Activated CD8-positive, alpha-beta memory T cell treated with anti-CD3 and anti-CD28 coated beads for 4 hours (primary cell): ENCODE data around the gene UNC119B.
A peak's percentile ranks its signal among the peaks of the same experiment; 100 is the strongest.

Experiments
- DNase-seq, 2 donors: peaks; one replicate each; pipeline ENCODE4 v3.0.0-alpha.2; 2020; ENCODE audit warnings: low read depth in 2 of 2

Gene UNC119B

GRCh38 chr12:120687578-120688289 is 22.5 kb upstream of the UNC119B start:
- DNase-seq: peak in 1 of 2 donors; percentile 13

GRCh38 chr12:120688527-120689071 is 21.7 kb upstream of the UNC119B start:
- no peak for DNase-seq

GRCh38 chr12:120689397-120690082 is 20.7 kb upstream of the UNC119B start:
- DNase-seq: no peak

DNA sequence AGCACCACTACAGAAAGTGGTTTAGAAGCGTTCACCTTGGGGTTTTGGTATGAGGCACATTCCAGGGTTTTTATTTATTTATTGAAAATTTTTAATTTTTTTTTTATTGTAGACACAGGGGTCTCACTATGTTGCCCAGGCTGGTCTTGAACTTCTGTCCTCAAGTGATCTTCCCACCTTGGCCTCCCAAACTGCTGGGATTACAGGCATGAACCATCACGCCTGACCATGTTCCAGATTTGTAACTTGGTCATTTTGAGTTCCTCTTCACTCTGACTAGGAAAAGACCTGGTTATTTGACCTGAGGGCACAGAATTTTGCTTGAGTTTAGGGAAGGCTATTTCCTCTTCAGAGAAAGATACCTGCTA is 20.2 kb upstream of the UNC119B start:
- DNase-seq: no peak

GRCh38 chr12:120690978-120691377 is 19.3 kb upstream of the UNC119B start:
- DNase-seq: no peak

DNA sequence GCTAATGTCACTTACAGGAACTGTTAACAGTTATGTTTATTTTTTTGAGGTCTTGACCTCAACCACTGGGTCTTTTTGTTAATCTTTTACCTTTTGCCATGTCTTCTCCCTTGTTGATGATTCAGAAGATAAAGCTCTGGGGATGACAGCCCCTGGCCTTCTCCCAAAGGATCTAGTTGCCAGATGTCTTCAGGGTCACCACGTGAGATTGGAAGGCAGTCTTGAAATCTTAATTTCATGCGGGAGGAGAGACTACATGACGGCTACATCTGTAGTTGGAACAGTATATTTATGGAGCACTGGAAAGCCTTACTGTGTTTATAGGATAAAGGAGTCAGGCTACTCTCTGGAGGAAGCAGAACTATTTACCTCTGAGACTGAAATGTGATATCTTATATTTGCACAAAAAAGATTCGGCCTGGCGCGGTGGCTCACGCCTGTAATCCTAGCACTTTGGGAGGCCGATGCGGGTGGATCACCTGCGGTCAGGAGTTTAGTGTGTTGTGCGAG is 17.7 kb upstream of the UNC119B start:
- DNase-seq: no peak

DNA sequence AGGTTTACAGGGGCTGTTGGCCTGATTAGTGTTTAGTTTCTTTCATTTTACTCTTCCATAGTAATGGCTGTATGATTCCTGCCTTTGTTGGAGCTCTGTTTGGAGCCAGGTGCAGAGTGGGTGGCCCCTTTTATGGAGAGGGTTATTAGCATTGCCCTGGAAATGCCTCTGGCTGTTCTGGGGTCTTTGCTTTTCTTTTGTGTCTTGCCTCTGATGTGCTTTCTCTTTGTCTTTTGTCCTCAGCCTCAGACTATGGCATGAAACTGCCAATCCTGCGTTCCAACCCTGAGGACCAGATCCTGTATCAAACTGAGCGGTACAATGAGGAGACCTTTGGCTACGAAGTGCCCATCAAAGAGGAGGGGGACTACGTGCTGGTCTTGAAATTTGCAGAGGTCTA is 16.4 kb upstream of the UNC119B start:
- DNase-seq: no peak

DNA sequence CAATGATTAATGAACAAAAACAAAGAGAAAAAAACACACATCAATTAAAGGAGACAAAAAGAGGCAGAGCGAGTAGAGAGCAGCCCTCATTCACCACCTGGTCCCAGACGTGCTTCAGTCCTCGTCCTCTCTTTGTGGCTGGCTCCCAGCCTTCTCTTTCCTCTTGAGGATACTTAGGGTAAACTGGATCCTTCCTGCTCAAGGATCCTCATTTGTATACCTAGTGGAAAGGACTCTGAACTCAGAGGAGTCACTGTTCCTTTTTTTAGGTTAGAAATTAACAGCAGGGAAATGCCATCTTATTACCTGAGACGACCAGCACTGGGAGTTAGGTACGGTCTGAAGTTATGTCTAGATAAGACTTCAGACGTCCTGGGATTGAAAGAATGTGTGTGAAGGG is 13.6 kb upstream of the UNC119B start:
- DNase-seq: no peak

DNA sequence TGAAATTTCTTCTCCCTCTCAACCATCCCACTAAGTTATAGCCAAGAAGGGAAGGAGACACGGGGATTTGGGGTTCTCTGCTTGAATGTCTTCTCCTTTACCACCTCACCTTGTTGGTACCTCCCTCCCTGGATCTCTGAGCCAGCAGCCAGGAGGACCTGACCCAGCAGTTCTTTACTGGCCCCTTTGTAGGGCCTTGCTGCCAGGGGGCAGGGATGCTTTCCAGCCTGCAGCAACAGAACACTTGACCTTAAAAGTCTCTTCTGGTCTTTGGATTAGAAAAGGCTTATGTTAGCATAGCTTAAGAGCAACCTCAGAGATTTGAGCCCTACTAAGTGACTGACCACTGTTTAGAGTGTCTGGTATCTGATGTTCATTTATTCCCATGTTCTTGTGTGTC is 12.9 kb upstream of the UNC119B start:
- DNase-seq: no peak

- DNase-seq: no peak
Measured at GRCh38 chr12:120698665-120699064, 11.6 kb upstream of the UNC119B start.

- DNase-seq: no peak
Measured at GRCh38 chr12:120699553-120699952, 10.7 kb upstream of the UNC119B start.

- no peak for DNase-seq
Measured at GRCh38 chr12:120700886-120701285, 9.4 kb upstream of the UNC119B start.

- DNase-seq: no peak
Measured at GRCh38 chr12:120702637-120703036, 7.6 kb upstream of the UNC119B start.

DNA sequence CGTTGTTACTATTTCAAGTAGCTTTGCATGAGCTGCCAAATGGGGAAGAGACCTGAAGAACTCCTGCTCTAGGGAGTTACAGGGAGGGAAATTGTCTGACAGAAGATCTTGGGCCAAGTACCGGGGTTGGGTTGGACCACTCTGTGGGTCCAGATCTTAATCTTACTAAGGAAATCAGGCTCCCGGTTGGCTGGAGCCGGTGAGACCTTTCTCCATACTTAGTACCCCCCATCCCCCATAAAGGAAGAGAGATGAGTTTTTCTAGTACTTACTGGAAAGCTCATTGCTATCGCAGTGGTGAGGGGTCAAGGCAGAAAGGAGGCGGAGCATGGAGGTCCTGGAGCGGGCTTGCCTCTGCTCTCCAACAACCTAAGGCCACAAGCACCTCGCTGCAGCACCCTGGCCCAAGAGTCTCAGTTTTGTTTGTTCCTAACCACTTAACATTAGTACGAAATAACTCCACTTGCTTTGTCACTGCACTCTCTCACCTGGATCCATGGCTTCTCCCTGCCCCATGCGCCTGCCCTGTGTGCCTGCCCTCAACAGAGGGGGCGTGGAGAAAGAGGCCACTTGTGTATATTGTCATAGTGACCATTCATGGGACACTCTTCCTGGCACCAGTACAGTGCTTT is 6.8 kb upstream of the UNC119B start:
- no peak for DNase-seq

- DNase-seq: no peak
Measured at GRCh38 chr12:120705618-120706017, 4.6 kb upstream of the UNC119B start.

- DNase-seq: no peak
Measured at GRCh38 chr12:120706029-120706428, 4.2 kb upstream of the UNC119B start.

GRCh38 chr12:120708651-120709050 is 1.6 kb upstream of the UNC119B start:
- no peak for DNase-seq

DNA sequence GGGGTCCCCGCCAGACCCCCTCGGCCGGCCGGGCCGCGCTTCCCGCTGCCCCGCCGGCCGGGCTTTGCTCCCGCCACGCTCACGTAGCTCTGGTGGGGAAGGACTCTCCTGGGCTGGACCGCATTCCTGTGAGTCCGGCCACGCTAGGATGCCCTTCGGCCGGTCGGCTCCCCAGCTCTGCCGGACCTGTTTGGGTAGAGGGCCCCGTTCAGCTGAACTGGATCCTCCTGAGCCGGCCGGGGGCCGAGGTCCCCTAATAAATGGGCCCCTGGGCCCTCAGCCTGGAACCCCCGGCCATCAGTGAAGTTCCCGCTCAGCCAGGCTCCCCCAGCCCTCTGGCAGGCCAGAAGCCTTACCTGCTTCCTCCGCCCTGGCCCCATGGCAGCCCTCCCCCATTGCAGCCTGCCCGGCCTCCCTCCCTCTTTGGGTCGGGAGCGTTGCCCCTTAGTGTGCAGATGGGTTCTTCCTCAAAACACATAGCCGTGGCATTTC is 593 bp downstream of the UNC119B start:
- no peak for DNase-seq

DNA sequence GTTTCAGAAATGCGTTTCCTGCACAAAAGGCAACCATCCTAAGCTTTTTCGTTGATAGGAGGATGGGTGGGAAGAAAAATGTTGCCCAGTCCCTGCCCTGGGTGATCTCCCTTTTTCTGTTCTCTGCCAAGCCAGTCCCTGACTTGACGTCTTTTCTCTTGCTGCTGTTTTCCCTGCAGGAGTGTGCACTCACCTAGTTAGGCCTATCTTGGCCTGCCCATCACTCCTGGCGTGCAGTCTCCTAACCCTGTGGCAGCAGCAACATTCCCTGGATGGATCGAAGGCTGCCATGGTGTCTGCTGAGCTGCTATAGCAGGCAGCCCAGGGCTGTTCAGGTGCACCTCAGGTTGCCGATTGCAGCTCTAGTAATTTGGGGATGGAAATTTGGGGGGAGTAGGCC is 1.2 kb downstream of the UNC119B start:
- no peak for DNase-seq

DNA sequence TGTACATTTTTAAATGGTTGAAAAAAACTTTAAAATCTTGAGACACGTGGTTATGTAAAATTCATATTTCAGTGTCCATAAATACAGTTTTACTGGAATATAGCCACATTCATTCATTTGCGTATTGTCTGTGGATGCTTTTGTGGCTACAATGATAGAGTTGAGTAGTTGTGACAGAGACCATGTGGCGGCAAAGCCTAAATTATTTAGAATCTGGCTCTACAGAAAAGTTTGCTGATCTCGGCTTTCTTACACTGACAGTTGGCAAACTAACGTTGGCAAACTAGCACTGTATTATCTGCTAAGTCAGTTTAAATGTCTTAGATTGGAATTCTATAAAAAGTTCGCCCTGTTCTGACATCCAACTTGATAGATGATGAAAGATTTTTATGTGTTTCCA is 2.4 kb downstream of the UNC119B start:
- DNase-seq: no peak

DNA sequence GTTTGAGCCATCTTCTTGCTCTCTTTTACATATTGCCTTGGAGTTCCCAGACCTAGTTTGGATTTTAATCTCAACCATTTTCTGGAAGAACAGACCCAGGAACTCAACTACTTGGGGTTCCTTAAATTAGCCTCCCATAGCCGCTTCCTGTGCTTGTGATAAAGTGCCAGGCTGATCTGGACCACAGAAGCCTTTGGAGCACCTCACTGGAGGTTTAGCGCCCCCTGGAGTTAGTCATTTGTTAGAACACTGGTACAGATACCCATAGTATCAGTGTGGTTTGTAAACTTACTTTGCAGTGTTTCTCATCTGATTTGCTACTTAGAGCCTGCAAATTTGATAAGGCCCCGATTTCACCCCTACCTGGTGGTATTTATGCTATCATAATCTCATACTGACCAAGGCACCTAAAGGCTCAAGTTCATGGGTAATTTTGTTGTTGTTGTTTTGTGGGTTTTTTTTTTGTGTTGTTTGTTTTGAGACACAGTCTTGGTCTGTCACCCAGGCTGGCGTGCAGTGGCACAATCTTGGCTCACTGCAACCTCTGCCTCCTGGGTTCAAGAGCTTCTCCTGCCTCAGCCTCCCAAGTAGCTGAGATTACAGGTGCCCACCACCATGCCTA is 3.7 kb downstream of the UNC119B start:
- peak; percentile 41 to 61 for DNase-seq

- no peak for DNase-seq
Measured at GRCh38 chr12:120718055-120718454, 7.8 kb downstream of the UNC119B start.
